HG02973 (cell line): ENCODE measurements around the gene MPST.

ENCODE experiments used
- ATAC-seq: cut with Tn5 transposase; IDR thresholded peaks from one replicate; pipeline ENCODE4 v1.9.1; 2021; ENCODE audit warnings: moderate library complexity; ENCODE audit not compliant: unreplicated experiment

The MPST gene

GRCh38 chr22:37021710-37022482 is 2.4 kb downstream of the MPST start:
- no peak for ATAC-seq

DNA sequence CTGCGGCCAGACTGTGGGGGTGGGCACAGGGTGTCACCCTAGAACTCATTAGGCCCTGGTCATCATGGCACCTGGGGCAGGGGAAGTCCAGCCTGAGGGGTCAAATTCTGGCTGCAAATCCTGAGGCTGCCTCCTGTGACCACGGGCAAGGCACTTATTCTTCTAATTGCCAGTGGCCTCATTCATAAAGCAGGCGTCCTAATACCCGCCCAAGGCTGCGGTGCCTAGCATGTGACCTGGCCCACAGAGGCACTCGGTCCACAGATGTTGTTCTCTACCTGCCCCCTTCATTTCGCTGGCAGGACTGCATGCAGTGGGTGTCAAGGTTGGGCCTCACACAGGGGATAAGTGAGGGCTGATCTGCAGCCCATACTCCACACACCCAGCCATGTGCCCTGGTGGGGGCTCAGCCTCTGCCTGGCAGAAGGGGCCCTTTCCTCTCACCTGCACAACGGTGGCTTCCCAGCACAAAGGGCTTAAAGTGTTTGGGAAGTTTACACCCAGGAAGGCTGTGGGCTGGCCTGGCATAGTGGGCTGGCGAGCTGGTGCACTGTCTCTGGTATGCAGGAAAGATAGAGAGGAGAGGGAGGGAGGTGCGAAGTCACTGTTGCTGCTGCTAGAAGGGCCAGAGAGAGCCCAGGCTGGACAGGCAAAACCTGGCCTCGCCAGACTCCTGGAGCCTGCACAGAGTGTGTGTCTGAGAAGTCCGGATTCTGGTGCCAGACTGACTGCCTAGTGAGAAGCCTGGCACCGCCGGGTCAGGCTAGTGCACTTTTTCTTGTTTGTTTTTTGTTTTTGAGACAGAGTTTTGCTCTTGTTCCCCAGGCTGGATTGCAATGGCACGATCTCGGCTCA is 3.2 kb downstream of the MPST start:
- ATAC-seq: no peak

DNA sequence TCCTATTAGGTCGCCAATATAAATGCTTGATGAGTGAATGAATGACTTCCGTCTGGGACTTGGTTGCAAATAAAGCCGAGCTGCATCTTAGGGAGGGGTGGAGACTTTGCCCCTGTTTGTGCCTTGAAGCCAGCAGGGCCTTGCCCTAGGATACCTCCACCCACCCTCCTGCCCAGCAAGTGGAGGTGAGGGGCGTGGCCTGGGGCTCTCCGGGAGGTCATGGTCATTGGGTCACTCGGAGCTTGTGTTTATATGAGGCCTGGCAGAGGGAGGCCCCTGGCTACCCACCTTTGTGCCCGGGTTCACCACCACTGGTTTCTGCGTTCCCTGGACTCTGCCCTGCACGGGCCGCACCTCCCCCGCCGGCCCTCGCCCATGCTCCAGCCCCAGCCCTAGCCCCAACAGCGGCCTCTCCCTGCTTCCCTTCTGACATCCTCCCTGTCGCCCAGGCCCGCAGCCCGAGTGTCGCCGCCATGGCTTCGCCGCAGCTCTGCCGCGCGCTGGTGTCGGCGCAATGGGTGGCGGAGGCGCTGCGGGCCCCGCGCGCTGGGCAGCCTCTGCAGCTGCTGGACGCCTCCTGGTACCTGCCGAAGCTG is 4.3 kb downstream of the MPST start:
- no peak for ATAC-seq

DNA sequence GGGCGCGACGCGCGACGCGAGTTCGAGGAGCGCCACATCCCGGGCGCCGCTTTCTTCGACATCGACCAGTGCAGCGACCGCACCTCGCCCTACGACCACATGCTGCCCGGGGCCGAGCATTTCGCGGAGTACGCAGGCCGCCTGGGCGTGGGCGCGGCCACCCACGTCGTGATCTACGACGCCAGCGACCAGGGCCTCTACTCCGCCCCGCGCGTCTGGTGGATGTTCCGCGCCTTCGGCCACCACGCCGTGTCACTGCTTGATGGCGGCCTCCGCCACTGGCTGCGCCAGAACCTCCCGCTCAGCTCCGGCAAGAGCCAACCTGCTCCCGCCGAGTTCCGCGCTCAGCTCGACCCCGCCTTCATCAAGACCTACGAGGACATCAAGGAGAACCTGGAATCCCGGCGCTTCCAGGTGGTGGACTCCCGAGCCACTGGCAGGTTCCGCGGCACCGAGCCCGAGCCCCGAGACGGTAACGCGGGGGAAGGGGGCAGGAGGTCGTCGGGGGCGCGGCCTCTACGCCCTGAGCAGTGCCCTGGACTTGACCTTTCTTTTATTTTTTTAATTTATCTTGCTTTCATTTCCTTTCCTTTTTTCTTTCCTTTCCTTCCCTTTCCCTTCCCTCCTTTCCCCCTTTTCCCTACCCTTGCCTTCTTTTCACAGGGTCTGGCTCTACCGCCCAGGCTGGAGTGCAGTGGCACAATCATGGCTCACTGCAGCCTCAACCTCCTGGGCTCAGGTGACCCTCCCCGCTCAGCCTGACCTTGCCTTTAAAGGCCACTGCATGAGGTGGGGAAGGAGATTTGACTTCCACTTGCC is 5.0 kb downstream of the MPST start:
- ATAC-seq: no peak

DNA sequence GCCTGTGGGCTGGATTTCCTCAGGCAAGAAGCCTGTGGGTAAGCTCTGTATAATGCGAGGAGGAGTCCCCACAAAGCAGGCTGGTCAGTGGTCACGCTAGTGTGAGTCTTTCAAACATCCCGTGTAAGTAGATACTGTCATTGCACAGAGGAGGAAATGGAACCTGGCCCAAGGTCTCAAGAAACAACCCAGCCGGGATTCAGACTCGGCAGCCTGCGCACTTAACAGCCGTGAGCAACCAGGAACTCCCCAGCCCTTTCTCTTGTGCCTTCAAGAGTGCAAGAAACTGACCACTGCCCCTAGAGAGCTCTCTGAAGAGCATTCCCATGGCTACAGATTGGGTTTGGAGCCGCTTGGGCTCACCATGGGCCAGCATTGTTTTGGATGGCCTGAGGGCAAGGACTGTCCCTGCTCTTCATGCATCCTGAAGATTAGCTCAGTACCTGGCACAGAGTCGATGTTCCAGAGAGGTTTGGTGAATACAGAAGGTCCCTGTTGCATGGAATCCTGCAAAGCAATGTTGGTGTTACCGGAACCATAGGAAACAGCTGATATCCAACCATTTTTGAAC is 6.0 kb downstream of the MPST start:
- ATAC-seq: no peak

GRCh38 chr22:37026325-37026724 is 6.8 kb downstream of the MPST start:
- no peak for ATAC-seq

DNA sequence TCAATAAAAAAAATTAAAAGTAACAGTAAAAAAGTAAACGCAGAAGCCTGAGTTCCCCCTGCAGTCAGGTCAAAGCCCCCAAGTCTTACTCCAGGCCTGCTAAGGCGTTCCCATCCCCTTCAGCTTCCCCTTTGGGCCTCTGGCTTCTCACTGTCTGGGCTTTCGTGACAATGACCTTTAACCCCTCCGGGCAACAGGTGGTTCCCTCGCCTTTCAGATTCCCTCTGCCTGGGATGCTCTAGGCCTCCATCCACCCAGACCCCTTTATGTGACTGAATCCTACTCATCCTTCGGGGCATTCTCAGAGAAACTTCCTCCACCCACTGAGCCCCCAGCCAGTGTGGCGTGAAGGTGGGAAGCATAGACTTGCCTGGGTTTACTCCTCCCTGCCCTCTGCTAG is 8.0 kb downstream of the MPST start:
- no peak for ATAC-seq

GRCh38 chr22:37028692-37029674 is 9.4 kb downstream of the MPST start:
- no peak for ATAC-seq

DNA sequence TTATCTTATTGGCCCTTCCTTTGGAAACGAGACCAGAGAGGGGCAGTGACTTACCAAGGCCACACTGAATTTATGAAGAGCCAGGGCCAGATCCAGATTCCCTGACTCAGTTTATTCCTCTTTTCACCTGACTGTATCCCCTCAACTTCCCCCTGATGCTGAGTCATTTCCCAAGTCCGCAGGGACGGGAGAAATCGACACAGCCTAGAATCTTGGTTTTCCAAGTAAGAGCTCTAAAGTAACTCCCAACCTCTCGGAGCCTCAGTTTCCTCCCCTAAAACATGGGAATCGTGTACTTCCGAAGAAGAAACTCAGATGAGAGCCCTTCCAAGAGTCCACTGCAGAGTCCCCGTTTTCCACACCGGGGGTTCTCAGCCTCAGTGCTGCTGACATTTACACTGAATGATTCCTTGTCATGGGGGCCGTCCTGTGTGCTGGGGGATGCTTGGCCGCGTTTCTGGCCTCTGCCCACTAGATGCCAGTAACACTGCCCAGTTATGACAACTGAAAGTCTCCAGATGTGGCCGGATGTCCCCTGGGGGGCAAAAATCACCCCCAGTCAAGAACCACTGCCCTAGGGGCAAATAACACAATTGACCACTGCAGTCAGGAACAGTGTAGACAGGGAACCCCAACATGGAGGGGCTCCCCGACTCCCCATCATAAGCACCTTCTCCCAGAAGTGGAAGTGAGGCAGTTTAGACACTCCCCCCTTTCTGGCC is 11.2 kb downstream of the MPST start:
- ATAC-seq: no peak

DNA sequence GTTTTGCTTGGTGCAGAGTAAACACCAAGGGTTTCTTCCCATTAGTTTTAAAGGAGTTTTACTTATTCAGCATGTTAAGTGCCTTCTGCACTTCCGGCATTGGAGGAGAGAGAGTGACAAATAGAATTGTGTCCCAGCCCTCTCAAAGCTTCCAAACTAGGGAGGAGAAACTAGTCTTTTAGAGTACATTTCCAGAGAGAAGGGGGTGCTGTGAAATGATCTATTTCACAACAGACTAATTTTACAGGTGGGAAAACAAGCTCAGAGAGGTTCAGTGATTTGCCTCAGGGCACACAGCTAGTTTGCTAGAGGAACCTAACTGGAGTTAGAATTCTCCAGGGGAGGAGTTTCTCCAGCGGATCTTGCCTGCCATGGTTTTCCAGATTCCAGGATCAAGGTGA is 12.6 kb downstream of the MPST start:
- ATAC-seq: no peak

GRCh38 chr22:37032535-37033460 is 13.3 kb downstream of the MPST start:
- no peak for ATAC-seq

DNA sequence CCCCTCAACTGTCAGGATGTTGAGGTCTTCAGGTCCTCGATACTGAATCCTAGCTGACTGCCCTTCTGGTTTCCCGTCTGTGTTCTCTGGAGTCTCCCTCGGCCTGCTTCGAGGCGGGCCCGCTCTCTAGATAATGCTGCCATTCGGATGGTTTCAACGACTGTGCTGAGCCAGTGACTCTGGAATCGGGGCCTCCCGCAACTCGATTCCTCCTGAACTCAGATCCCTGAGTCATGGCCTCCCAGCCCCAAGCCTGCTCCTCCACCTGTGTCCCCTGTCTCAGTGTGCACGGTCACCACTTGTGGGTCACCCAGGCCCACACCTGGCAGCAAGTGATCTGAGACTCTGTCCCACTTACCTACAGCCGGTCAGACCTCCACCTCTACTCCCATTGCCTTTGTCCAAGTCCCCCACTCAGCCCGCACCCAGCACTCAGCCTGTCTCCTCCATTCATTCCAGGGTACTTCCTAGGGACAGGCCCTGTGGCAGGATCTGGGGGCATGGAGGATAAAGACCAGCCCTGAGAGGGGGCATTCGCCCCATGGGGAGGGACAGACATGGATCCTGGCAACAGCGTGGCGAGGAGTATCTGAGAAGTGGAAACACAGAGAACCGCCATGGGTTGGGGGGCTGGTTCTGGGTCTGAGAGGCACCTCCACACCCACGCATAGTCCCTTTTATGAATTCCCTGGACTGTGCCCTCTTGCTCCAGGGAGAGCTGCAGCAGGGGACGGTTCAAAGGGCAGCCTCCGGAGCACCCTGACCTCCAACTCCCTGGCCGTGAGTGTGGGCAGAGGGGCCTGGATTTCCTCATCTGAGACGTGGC is 14.3 kb downstream of the MPST start:
- no peak for ATAC-seq

GRCh38 chr22:37036655-37037377 is 17.3 kb downstream of the MPST start:
- ATAC-seq: no peak

DNA sequence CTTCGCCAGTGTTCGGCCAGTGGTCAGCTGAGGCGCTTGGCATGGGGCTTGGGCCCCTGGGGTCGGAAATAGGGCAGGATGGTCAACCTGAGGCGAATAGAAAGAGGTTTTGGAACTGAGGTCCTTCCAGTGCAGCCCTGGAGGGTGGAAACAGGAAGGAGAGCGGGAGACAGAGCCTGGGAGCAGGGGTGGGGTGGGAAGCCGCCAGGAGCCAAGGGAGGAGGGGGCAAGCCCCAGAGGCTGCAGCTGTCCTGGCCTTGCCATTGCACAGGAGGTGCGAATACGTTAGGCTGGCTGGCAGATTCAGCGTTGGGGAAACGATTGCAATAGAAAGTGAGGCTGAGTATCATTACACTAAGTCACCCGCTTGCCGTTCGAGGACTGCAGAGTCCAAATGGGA is 18.1 kb downstream of the MPST start:
- no peak for ATAC-seq

DNA sequence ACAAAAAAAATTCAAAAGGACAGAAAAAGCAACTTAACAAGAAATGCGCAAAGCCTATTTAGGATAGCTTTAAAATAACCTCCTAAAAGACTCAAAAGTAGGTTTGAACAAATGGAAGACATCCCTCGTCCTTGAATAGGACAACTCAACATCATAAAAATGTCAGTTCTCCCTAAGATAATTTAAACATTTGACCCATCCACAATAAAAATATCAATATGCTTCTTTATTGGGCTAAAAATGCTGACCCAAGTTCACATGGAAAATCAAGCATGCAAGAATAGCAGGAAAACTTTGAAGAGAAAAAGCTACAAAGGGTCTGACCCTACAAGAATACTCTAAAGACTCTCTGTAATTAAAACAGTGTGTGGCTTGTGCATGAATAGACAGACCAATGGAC is 19.9 kb downstream of the MPST start:
- no peak for ATAC-seq

DNA sequence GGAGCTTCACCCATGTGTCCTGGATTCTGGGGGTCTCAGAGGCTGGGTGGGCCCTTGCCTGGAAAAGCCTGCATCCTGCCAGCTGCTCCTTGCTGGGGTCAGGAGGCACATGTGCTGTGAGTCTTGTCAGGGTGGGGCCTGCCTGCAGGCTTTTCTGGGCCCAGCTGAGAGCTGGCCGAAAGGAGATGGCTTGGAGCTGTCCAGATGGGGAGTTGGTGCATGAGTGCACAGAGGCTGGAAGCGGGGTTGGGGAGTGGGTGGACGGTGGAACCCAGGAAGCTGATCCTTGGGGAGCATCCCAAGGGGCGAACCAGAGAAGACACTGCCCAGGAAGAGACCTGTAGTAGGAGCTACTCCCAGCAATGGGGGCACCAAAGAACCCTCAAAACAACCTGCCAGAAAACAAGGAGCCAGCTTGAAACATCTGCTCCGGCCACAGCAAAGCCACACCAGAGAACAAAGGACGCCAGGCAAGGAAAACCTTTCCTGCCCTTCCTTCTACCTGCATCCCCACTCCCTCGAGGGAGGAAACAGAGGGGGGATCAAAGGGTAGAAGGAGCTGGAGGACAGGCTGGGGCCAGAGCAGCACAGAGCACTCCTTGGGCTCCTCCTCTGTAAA is 23.8 kb downstream of the MPST start:
- ATAC-seq: no peak
